Kidney (tissue), 14 donors: Measurements from ENCODE around the gene C20orf141. TPM values are rescaled to one million over a fixed set of nuclear protein-coding genes. Genes with fewer than 3 reads are reported as not detected.

ENCODE experiments used
- DNase-seq, 5 donors: peaks; one replicate each; pipeline ENCODE4 v3.0.0-alpha.2; 2013 to 2020
- FAIRE-seq: peaks from 2 replicates; lab custom pipeline; 2012; peaks lifted over from hg19 to GRCh38; lab: Jason Lieb, UNC
- H3K27ac ChIP-seq, 2 donors: one replicate each; pipeline ENCODE4 v1.7.0; 2013; ENCODE audit warnings: low read depth in 2 of 2, low read length in 2 of 2, inconsistent platforms in 1 of 2
- H3K27me3 ChIP-seq: one replicate; pipeline ENCODE4 v1.7.1; 2013; ENCODE audit warnings: low read length, inconsistent platforms; ENCODE audit not compliant: control insufficient read depth, insufficient read depth
- H3K36me3 ChIP-seq, 3 donors: one replicate each; pipeline versions ENCODE4 v1.7.0 to v1.7.1; 2013; ENCODE audit warnings: low read length in 3 of 3, control low read depth in 1 of 3, inconsistent platforms in 1 of 3; ENCODE audit not compliant: insufficient read depth in 3 of 3, control insufficient read depth in 2 of 3
- H3K4me1 ChIP-seq, 3 donors: one replicate each; pipeline versions ENCODE4 v1.7.0 to v1.7.1; 2013; ENCODE audit warnings: low read length in 3 of 3, inconsistent platforms in 1 of 3, low read depth in 1 of 3; ENCODE audit not compliant: control insufficient read depth in 2 of 3, insufficient read depth in 2 of 3
- H3K4me3 ChIP-seq, 3 donors: one replicate each; pipeline versions ENCODE4 v1.7.0 to v1.8.1; 2013; ENCODE audit warnings: low read length in 3 of 3, control low read depth in 1 of 3, inconsistent platforms in 1 of 3
- H3K9ac ChIP-seq, 3 donors: one replicate each; pipeline versions ENCODE4 v1.7.0 to v1.7.1; 2013; ENCODE audit warnings: low read length in 3 of 3, control low read depth in 1 of 3, inconsistent platforms in 1 of 3
- H3K9me3 ChIP-seq, 3 donors: one replicate each; pipeline versions ENCODE4 v1.7.0 to v1.7.1; 2013; ENCODE audit warnings: low read length in 3 of 3, control low read depth in 1 of 3, inconsistent platforms in 1 of 3; ENCODE audit not compliant: control insufficient read depth in 2 of 3, insufficient read depth in 1 of 3
- intact Hi-C: fragments of 100-400 bp; cut with DNase I; formaldehyde crosslinking; loops from one replicate; pipeline ENCODE4 v1.11.1; 2022
- polyA plus RNA-seq: library from polyadenylated mRNA; stranded (reverse); fragments of 350-450 nt; fragmentation: Illumina TruSeq; extraction: RNeasy Lipid Tissue Mini Kit (QIAGEN cat#74804); gene quantifications from one replicate; pipeline ENCODE4 v1.2.3, GENCODE V29; 2014; ENCODE audit warnings: low read depth, low replicate concordance; ENCODE audit not compliant: insufficient read depth
- total RNA-seq: library from RNA; stranded (reverse); fragmentation: NEBNext Ultra II Directional; extraction: Animal tissue kit (Norgen Biotek cat#: 25700); gene quantifications from one replicate; pipeline ENCODE4 v1.2.1, GENCODE V29; 2021
- TF ChIP-seq, protein P1 (sequence below): IDR thresholded peaks from 3 replicates; pipeline ENCODE4 v1.5.1; 2012; ENCODE audit warnings: mild to moderate bottlenecking, moderate library complexity, borderline replicate concordance; ENCODE audit not compliant: insufficient read depth; ENCODE audit errors: extremely low read depth
- donor health status: control.
- donor health status: control.
- donor health status: control.
- donor health status: control.
- donor health status: control.
- donor health status: DM: yes; HTN: yes; CAD: no.
- donor health status: Normal renal cell carcinoma (clear cell type).

The C20orf141 gene
- total and polyA plus RNA-seq, 2 donors from 2014 or later: not detected

DNA sequence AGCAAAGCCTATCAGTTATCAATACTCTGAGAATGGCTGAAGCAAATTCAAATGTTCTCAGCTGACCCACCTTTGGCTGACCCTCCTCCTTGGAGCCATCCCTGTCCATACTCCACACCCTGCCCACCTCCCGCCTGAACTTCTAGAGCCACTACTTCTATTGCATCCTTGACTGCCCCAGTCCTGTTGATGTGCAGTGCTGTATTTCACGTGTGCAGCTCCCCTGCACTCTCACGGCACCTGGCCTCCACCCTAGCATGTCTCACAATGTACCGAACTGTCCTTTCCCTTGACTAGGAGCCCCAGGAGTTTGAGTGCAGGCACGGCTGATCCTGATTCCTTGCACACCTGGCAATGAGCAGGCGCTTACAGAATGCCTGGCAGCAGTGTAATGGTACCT is 21.3 kb upstream of the C20orf141 start:
- Histone ChIP-seq H3K9ac (no peak overlapping the region), H3K4me3 (no peak overlapping the region), H3K9me3 (no peaks in the 10 kb centered on the region), H3K27ac (no peak overlapping the region), H3K4me1 (no peaks in the 10 kb centered on the region), H3K36me3 (no peaks in the 10 kb centered on the region), H3K27me3 (no peaks in the 10 kb centered on the region)
- intact Hi-C loops: no loop called here
- TF ChIP-seq, protein P1, sequence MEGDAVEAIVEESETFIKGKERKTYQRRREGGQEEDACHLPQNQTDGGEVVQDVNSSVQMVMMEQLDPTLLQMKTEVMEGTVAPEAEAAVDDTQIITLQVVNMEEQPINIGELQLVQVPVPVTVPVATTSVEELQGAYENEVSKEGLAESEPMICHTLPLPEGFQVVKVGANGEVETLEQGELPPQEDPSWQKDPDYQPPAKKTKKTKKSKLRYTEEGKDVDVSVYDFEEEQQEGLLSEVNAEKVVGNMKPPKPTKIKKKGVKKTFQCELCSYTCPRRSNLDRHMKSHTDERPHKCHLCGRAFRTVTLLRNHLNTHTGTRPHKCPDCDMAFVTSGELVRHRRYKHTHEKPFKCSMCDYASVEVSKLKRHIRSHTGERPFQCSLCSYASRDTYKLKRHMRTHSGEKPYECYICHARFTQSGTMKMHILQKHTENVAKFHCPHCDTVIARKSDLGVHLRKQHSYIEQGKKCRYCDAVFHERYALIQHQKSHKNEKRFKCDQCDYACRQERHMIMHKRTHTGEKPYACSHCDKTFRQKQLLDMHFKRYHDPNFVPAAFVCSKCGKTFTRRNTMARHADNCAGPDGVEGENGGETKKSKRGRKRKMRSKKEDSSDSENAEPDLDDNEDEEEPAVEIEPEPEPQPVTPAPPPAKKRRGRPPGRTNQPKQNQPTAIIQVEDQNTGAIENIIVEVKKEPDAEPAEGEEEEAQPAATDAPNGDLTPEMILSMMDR: no peak
- no peak for DNase-seq
- FAIRE-seq: no peak

DNA sequence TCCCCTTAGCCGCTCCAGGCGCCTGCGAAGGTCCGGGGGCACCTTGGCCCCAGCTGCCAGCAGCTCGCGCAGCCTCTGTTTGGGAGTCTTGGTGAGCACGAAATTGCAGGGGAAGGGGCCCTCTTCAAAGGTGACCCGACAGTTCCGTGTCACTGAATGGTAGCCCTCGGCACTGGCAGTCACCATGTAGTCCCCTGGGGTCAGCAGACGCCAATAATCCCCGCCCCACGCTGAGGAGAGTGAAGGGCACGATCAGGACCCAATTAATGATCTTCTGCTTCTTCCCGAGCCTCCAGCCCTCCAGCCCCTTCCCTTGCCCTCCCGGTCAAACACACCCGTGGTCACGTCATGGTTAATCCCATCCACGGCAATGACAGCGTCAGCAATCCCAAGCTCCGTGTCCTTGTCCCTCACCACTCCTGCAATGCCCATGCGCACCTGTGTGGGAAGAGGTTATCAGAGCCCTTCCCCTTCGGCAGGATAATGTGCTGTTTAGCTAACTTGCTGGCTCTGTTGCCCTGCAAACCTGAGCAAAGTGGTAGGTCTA is 20.5 kb upstream of the C20orf141 start:
- H3K36me3 ChIP-seq: no peaks in the 10 kb centered on the region
- DNase-seq: no peak
- TF ChIP-seq, protein P1: no peak
- no peak overlapping the region for H3K4me3 ChIP-seq
- FAIRE-seq: no peak
- H3K27ac ChIP-seq: no peak overlapping the region
- no peaks in the 10 kb centered on the region for H3K27me3 ChIP-seq
- intact Hi-C loops: no loop called here
- H3K9ac ChIP-seq: no peak overlapping the region
- H3K4me1 ChIP-seq: no peaks in the 10 kb centered on the region
- H3K9me3 ChIP-seq: no peaks in the 10 kb centered on the region

DNA sequence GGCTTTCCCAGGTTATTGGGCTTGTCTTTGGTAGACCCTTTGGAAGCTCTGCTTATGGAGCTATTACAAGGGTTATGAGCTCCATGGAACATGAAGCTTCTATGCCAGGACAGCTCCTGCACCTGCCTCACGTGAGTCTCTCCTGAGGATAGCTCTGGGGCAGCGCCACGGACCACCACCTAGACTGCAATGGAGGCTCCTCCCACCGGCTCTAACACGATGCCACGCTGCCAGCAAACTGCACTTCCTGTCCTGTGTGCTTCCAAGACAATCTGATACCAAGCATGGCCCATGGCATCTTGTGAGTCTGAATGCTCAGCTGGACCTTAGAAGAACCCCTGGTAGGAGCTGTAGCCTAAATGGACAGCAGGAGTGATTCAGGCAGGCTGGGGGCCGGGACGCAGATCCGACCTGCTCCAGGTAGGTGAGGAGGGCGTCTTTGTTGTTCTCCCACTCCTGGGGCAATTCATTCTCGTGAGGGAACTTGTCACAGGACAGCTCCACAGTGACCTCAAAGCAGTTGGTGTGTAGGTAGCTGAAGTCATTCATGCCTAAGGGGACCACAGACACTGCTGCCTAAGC is 19.8 kb upstream of the C20orf141 start:
- DNase-seq (no peak), FAIRE-seq (no peak)
- H3K9ac ChIP-seq: no peak overlapping the region
- no peak overlapping the region for H3K4me3 ChIP-seq
- TF ChIP-seq, protein P1: no peak
- no peaks in the 10 kb centered on the region for H3K36me3 ChIP-seq
- intact Hi-C loops: no loop called here
- peaks cover 0 to 1% (median 0%) of the 10 kb centered on the region in 3 donors for H3K4me1 ChIP-seq
- H3K27ac ChIP-seq: no peak overlapping the region
- H3K9me3 ChIP-seq: no peaks in the 10 kb centered on the region
- no peaks in the 10 kb centered on the region for H3K27me3 ChIP-seq
